H1 (cell line): ENCODE data around the gene AP1M1. TPM values are rescaled to one million over a fixed set of nuclear protein-coding genes. Genes with fewer than 3 reads are reported as not detected.

Source experiments
- CREB1 ChIP-seq: IDR thresholded peaks from 2 replicates; pipeline ENCODE4 v1.6.1; 2012; ENCODE audit warnings: inconsistent platforms
- KDM1A ChIP-seq: fragments of 200-600, 300-600 bp; sonication (generic); IDR thresholded peaks from 2 replicates; pipeline ENCODE4 v1.7.1; 2016; ENCODE audit warnings: mild to moderate bottlenecking, low read length, borderline replicate concordance
- polyA plus RNA-seq, 7 experiments: library from polyadenylated mRNA; depleted of rRNA in 3 of 7; stranded (reverse) in 5 of 7; unstranded in 2 of 7; fragments of >200 nt in 5 of 7; fragments of 200-250 nt in 2 of 7; gene quantifications; 1 replicate in 5 of 7; 2 replicates in 1 of 7; 4 replicates in 1 of 7; pipeline versions ENCODE4 v1.2.1 to v1.2.3, GENCODE V29; 2011 to 2013; ENCODE audit warnings: missing spikeins in 2 of 7, mixed read lengths in 2 of 7
- total RNA-seq: library from RNA; stranded (reverse); fragmentation: NEBNext Ultra II Directional; extraction: Animal tissue kit (Norgen Biotek cat#: 25700); gene quantifications from 2 replicates; pipeline ENCODE4 v1.2.1, GENCODE V29; 2021
- TF ChIP-seq, protein P1 (sequence below): fragments of 300-600 bp; sonication (generic); IDR thresholded peaks from 2 replicates; pipeline ENCODE4 v1.7.1; 2012; ENCODE audit warnings: low read length, moderate library complexity, mild to moderate bottlenecking, inconsistent platforms; ENCODE audit not compliant: insufficient replicate concordance

The AP1M1 gene
- total and polyA plus RNA-seq, 2 of the 8 experiments (the other 6 are each of a cell fraction or from before 2014, with no cell fraction given) = 30.9 to 37.5 TPM

DNA sequence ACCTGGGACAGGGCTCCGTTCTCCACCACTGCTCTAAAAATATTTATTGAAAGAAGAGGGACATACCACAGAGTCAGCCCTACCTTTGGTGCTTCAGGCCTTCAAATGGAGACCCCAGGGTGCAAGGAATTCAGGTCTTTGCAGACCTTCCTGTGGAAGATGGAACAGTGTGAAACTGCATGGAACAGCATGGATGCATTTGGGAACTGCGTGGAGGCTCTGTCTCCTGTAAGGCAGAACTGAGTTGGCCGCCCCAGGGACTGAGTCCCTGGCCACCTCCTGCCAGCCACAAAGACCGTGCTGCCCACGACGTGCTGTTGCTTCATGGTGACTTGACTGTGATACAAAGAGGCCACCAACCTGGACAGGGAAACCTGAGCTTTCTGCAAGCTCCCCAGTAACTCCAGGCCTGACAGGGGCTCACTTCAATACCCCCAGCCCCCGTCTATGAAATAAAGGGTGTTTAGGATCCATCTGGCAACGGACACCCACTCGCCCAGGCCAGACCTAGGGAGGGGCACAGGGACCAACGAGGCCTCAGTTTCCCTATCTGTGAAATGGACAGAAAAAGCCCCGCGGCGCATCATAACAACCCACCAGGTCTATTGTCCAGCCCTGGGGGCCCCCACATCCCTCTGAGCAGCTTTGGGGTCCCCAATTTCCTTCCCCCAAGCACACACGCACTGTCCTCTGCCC, 68.3 kb downstream of the AP1M1 start (continued):
- TF ChIP-seq, protein P1, sequence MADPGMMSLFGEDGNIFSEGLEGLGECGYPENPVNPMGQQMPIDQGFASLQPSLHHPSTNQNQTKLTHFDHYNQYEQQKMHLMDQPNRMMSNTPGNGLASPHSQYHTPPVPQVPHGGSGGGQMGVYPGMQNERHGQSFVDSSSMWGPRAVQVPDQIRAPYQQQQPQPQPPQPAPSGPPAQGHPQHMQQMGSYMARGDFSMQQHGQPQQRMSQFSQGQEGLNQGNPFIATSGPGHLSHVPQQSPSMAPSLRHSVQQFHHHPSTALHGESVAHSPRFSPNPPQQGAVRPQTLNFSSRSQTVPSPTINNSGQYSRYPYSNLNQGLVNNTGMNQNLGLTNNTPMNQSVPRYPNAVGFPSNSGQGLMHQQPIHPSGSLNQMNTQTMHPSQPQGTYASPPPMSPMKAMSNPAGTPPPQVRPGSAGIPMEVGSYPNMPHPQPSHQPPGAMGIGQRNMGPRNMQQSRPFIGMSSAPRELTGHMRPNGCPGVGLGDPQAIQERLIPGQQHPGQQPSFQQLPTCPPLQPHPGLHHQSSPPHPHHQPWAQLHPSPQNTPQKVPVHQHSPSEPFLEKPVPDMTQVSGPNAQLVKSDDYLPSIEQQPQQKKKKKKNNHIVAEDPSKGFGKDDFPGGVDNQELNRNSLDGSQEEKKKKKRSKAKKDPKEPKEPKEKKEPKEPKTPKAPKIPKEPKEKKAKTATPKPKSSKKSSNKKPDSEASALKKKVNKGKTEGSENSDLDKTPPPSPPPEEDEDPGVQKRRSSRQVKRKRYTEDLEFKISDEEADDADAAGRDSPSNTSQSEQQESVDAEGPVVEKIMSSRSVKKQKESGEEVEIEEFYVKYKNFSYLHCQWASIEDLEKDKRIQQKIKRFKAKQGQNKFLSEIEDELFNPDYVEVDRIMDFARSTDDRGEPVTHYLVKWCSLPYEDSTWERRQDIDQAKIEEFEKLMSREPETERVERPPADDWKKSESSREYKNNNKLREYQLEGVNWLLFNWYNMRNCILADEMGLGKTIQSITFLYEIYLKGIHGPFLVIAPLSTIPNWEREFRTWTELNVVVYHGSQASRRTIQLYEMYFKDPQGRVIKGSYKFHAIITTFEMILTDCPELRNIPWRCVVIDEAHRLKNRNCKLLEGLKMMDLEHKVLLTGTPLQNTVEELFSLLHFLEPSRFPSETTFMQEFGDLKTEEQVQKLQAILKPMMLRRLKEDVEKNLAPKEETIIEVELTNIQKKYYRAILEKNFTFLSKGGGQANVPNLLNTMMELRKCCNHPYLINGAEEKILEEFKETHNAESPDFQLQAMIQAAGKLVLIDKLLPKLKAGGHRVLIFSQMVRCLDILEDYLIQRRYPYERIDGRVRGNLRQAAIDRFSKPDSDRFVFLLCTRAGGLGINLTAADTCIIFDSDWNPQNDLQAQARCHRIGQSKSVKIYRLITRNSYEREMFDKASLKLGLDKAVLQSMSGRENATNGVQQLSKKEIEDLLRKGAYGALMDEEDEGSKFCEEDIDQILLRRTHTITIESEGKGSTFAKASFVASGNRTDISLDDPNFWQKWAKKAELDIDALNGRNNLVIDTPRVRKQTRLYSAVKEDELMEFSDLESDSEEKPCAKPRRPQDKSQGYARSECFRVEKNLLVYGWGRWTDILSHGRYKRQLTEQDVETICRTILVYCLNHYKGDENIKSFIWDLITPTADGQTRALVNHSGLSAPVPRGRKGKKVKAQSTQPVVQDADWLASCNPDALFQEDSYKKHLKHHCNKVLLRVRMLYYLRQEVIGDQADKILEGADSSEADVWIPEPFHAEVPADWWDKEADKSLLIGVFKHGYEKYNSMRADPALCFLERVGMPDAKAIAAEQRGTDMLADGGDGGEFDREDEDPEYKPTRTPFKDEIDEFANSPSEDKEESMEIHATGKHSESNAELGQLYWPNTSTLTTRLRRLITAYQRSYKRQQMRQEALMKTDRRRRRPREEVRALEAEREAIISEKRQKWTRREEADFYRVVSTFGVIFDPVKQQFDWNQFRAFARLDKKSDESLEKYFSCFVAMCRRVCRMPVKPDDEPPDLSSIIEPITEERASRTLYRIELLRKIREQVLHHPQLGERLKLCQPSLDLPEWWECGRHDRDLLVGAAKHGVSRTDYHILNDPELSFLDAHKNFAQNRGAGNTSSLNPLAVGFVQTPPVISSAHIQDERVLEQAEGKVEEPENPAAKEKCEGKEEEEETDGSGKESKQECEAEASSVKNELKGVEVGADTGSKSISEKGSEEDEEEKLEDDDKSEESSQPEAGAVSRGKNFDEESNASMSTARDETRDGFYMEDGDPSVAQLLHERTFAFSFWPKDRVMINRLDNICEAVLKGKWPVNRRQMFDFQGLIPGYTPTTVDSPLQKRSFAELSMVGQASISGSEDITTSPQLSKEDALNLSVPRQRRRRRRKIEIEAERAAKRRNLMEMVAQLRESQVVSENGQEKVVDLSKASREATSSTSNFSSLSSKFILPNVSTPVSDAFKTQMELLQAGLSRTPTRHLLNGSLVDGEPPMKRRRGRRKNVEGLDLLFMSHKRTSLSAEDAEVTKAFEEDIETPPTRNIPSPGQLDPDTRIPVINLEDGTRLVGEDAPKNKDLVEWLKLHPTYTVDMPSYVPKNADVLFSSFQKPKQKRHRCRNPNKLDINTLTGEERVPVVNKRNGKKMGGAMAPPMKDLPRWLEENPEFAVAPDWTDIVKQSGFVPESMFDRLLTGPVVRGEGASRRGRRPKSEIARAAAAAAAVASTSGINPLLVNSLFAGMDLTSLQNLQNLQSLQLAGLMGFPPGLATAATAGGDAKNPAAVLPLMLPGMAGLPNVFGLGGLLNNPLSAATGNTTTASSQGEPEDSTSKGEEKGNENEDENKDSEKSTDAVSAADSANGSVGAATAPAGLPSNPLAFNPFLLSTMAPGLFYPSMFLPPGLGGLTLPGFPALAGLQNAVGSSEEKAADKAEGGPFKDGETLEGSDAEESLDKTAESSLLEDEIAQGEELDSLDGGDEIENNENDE = no peak
- TF ChIP-seq KDM1A (peak; percentile 57; the same call in 1 of the 2 replicates), CREB1 (no peak)
